ENCODE results near the gene CNTN1. TPM values are rescaled to one million over a fixed set of nuclear protein-coding genes. Genes with fewer than 3 reads are reported as not detected.

The CNTN1 gene
- total and polyA plus RNA-seq, 2 experiments from 2014 or later, result 0.58 to 2.4 TPM

DNA sequence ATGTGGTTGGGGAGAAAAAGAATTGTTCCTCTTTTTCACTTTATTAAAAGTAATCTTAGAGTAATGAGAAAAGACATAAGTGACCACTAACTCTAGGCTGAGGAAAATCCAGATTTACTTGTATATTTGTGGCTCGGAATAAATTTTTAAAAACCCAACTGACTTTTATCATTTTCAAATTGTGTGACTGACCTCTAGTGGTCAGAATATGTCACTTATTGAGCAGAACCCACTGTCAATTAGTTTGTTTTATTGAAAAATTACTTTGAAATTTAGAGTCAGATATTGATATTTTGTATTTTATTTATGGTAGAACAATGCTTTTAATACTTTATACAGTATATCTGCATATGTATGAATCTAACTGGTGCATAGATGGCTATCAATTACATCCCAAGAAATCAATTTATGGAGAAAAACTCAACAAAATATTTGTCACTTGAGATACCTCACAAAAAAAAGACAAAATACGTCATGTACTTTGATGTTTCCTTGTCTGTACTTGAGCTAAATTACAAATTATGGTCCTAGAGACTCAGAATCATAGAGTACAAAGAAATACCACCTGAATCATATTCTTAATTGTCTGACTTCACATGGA, 229.4 kb downstream of the CNTN1 start:
- Histone ChIP-seq H3K9me3 (ENCODE audit: low read depth) (no peaks in the 10 kb centered on the region), H3K79me2 (no peaks in the 10 kb centered on the region), H3K4me1 (ENCODE audit: insufficient read depth) (no peaks in the 10 kb centered on the region), H3K27me3 (no peaks in the 10 kb centered on the region), H4K20me1 (ENCODE audit: insufficient read depth, poor library complexity, severe bottlenecking) (no peaks in the 10 kb centered on the region), H3K36me3 (replicated peaks; ENCODE audit: insufficient read depth, low read depth) (no peaks in the 10 kb centered on the region), H3K4me2 (no peak overlapping the region), H3K4me3 (no peak overlapping the region), H3K27ac (no peak overlapping the region), H3K9me2 (replicated peaks; ENCODE audit: insufficient read depth) (no peaks in the 10 kb centered on the region), H2AFZ (no peak overlapping the region)
- TF ChIP-seq, protein P1, sequence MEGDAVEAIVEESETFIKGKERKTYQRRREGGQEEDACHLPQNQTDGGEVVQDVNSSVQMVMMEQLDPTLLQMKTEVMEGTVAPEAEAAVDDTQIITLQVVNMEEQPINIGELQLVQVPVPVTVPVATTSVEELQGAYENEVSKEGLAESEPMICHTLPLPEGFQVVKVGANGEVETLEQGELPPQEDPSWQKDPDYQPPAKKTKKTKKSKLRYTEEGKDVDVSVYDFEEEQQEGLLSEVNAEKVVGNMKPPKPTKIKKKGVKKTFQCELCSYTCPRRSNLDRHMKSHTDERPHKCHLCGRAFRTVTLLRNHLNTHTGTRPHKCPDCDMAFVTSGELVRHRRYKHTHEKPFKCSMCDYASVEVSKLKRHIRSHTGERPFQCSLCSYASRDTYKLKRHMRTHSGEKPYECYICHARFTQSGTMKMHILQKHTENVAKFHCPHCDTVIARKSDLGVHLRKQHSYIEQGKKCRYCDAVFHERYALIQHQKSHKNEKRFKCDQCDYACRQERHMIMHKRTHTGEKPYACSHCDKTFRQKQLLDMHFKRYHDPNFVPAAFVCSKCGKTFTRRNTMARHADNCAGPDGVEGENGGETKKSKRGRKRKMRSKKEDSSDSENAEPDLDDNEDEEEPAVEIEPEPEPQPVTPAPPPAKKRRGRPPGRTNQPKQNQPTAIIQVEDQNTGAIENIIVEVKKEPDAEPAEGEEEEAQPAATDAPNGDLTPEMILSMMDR (IDR thresholded peaks at IDR 0.05; ENCODE audit: poor library complexity), result peak; percentile 85
- TF ChIP-seq EZH2phosphoT487 (IDR thresholded peaks at IDR 0.05; ENCODE audit: low read depth, severe bottlenecking, unreplicated experiment), result no peak
- DNase-seq (ENCODE audit: low spot score), result peak; percentile 39
- WGBS (ENCODE audit: low lambda C conversion rate, missing lambda C conversion rate), result 36% methylated on average over 2 of the region's 2 CpGs

DNA sequence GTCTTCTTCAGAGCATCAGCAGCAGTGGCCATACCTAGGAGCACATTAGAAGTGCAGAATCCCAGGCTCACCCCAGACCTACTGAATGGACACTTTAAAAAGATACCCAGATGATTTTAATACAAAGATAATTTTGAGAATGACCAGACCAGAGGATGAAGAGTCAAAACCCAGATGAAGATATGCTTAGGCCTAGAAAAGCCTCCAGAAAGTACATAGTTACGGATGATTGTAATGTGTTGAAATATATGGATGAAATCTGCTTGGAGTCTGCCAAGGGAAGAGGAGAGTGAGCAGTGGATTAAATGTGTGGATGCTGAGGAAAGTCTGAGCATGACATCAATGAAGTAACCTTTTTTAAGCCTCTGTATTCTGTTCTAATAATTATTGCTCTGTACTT, 245.7 kb downstream of the CNTN1 start:
- Histone ChIP-seq H3K4me2 (no peak overlapping the region), H3K9me3 (ENCODE audit: low read depth) (no peaks in the 10 kb centered on the region), H3K4me1 (ENCODE audit: insufficient read depth) (no peaks in the 10 kb centered on the region), H2AFZ (no peak overlapping the region), H3K36me3 (replicated peaks; ENCODE audit: insufficient read depth, low read depth) (no peaks in the 10 kb centered on the region), H3K9me2 (replicated peaks; ENCODE audit: insufficient read depth) (no peaks in the 10 kb centered on the region), H3K27me3 (no peaks in the 10 kb centered on the region), H4K20me1 (ENCODE audit: insufficient read depth, poor library complexity, severe bottlenecking) (no peaks in the 10 kb centered on the region), H3K4me3 (no peak overlapping the region), H3K27ac (no peak overlapping the region), H3K79me2 (no peaks in the 10 kb centered on the region)
- no peak for DNase-seq (ENCODE audit: low spot score)
- TF ChIP-seq EZH2phosphoT487 (IDR thresholded peaks at IDR 0.05; ENCODE audit: low read depth, severe bottlenecking, unreplicated experiment) (no peak), EZH2 (IDR thresholded peaks at IDR 0.05; ENCODE audit: borderline replicate concordance) (no peak)
- TF ChIP-seq, protein P1 (IDR thresholded peaks at IDR 0.05; ENCODE audit: poor library complexity), result no peak
- WGBS (ENCODE audit: low lambda C conversion rate, missing lambda C conversion rate), result 90% methylated on average over 1 of the region's 1 CpG

DNA sequence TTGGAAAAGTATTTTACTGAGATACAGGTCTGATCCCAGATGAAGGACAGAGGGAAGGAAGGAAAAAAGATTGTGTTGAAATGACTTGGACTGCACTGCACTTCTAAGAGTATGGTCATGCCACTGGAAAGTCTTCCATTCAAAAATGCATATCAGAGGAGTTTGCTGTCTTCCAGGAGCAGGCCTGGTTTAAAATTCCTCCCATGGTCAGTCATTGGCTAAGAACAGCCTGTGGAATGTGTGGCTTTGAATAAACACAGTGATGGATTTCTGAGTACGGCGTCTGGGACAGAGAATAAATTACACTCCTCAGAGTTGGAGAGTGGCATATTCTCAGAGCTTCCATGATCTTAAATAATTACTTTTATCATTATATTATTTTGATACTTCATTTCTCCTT, 250.1 kb downstream of the CNTN1 start:
- Histone ChIP-seq H3K79me2 (no peaks in the 10 kb centered on the region), H3K9me3 (ENCODE audit: low read depth) (no peaks in the 10 kb centered on the region), H3K36me3 (replicated peaks; ENCODE audit: insufficient read depth, low read depth) (no peaks in the 10 kb centered on the region), H3K4me3 (no peak overlapping the region), H3K9me2 (replicated peaks; ENCODE audit: insufficient read depth) (no peaks in the 10 kb centered on the region), H4K20me1 (ENCODE audit: insufficient read depth, poor library complexity, severe bottlenecking) (no peaks in the 10 kb centered on the region), H3K27ac (no peak overlapping the region), H2AFZ (no peak overlapping the region), H3K4me2 (no peak overlapping the region), H3K27me3 (no peaks in the 10 kb centered on the region), H3K4me1 (ENCODE audit: insufficient read depth) (no peaks in the 10 kb centered on the region)
- peak; percentile 14 for DNase-seq (ENCODE audit: low spot score)
- TF ChIP-seq EZH2 (IDR thresholded peaks at IDR 0.05; ENCODE audit: borderline replicate concordance), result no peak
- TF ChIP-seq, protein P1 (IDR thresholded peaks at IDR 0.05; ENCODE audit: poor library complexity), result no peak
- no peak for TF ChIP-seq EZH2phosphoT487 (IDR thresholded peaks at IDR 0.05; ENCODE audit: low read depth, severe bottlenecking, unreplicated experiment)
- 20% methylated on average over 2 of the region's 2 CpGs for WGBS (ENCODE audit: low lambda C conversion rate, missing lambda C conversion rate)

Data from hepatocyte (in vitro differentiated cells).